Panc1 (cell line): ENCODE data around the gene SYCN. TPM values are rescaled to one million over a fixed set of nuclear protein-coding genes. Genes with fewer than 3 reads are reported as not detected.

Experiments used
- ATAC-seq: fragments of 200-7000 bp; cut with Tn5 transposase; 2 replicates; pipeline ENCODE4 v1.9.1; 2020; ENCODE audit warnings: mild to moderate bottlenecking, moderate library complexity
- BruUV-seq: library from RNA; stranded (reverse); fragments of 400-500 nt; replicated peaks from 2 replicates; lab custom pipeline; 2021; lab: Mats Ljungman, UMichigan
- CTCF ChIA-PET: fragments of 300-600 bp; sonication (Branson Sonifier 250); formaldehyde crosslinking; loops from one replicate; lab custom pipeline; 2022; ENCODE audit warnings: antibody characterized with exemption; lab: Charles Lee
- POLR2A ChIA-PET: fragments of 300-600 bp; sonication (Branson Sonifier 250); formaldehyde crosslinking; loops from one replicate; lab custom pipeline; 2022; ENCODE audit warnings: antibody characterized with exemption; lab: Charles Lee
- DNase-seq: peaks from one replicate; pipeline ENCODE4 v3.0.0-alpha.2; 2010; ENCODE audit warnings: low read depth, low spot score
- H3K27ac ChIP-seq: 2 replicates; pipeline ENCODE4 v1.5.1; 2011; ENCODE audit warnings: mild to moderate bottlenecking, low read length, inconsistent platforms
- H3K27me3 ChIP-seq: fragments of 200-500 bp; sonication (Bioruptor generic); 2 replicates; pipeline ENCODE4 v1.6.0; 2014; ENCODE audit warnings: low read length, inconsistent platforms; ENCODE audit not compliant: control insufficient read depth, insufficient read depth
- H3K36me3 ChIP-seq: fragments of 200-500 bp; sonication (Bioruptor generic); 2 replicates; pipeline ENCODE4 v1.5.1; 2014; ENCODE audit warnings: inconsistent platforms, mild to moderate bottlenecking, low read length, moderate library complexity; ENCODE audit not compliant: control insufficient read depth, insufficient read depth
- H3K4me1 ChIP-seq: 2 replicates; pipeline ENCODE4 v1.5.1; 2011; ENCODE audit warnings: inconsistent platforms, mild to moderate bottlenecking, low read length, moderate library complexity; ENCODE audit not compliant: control insufficient read depth, insufficient read depth
- H3K4me3 ChIP-seq, 2 experiments: 2 replicates each; pipeline ENCODE4 v1.5.1; 2011 to 2012; ENCODE audit warnings: low read depth in 2 of 2, low read length in 2 of 2, mild to moderate bottlenecking in 2 of 2, inconsistent platforms in 1 of 2, moderate library complexity in 1 of 2
- H3K9me3 ChIP-seq: fragments of 200-500 bp; sonication (Bioruptor generic); 2 replicates; pipeline ENCODE4 v1.5.1; 2014; ENCODE audit warnings: low read depth, mild to moderate bottlenecking, inconsistent platforms, low read length, moderate library complexity; ENCODE audit not compliant: control insufficient read depth, insufficient read depth
- CTCF ChIP-seq: fragments of 450-650 bp; IDR thresholded peaks from 2 replicates; pipeline ENCODE4 v1.5.1; 2017; ENCODE audit warnings: mild to moderate bottlenecking
- POLR2AphosphoS5 ChIP-seq: IDR thresholded peaks from 2 replicates; pipeline ENCODE4 v1.6.1; 2012; ENCODE audit warnings: mild to moderate bottlenecking, low read depth, low read length, moderate library complexity
- REST ChIP-seq, 2 experiments: IDR thresholded peaks; 2 replicates each; pipeline ENCODE4 v1.6.1; 2011 to 2012; ENCODE audit warnings: low read depth in 2 of 2, control low read depth in 1 of 2, low read length in 1 of 2, mild to moderate bottlenecking in 1 of 2, moderate library complexity in 1 of 2; ENCODE audit not compliant: insufficient read depth in 1 of 2
- SIN3A ChIP-seq: IDR thresholded peaks from 2 replicates; pipeline ENCODE4 v1.6.1; 2012; ENCODE audit warnings: low read depth, mild to moderate bottlenecking, low read length, moderate library complexity, borderline replicate concordance; ENCODE audit not compliant: insufficient read depth
- TCF7L2 ChIP-seq: IDR thresholded peaks from 2 replicates; pipeline ENCODE4 v1.6.1; 2011; ENCODE audit warnings: mild to moderate bottlenecking, low read depth, low read length, inconsistent platforms
- in situ Hi-C: cut with HindIII; loops from 2 replicates; pipeline ENCODE4 v1.10.0; 2016; ENCODE audit warnings: low sequenced_read_pairs, low pct_unique_long_range_greater_than_20kb
- intact Hi-C: fragments of 100-400 bp; cut with micrococcal nuclease; formaldehyde crosslinking; loops from one replicate; pipeline ENCODE4 v1.10.0; 2022; ENCODE audit not compliant: unreplicated experiment
- total RNA-seq: library from RNA; stranded (reverse); gene quantifications from one replicate; pipeline ENCODE4 v1.2.1, GENCODE V29; 2021; ENCODE audit not compliant: unreplicated experiment

The SYCN gene
- total RNA-seq, 1 experiment from 2014 or later: 0.33 TPM

- DNase-seq: no peak
- peaks cover 57% of the 10 kb centered on the region for H3K4me1 ChIP-seq
- BruUV-seq: no TSS peak
Observed at GRCh38 chr19:39155114-39155700, 48.9 kb downstream of the SYCN start.

GRCh38 chr19:39154629-39155100 lies 49.4 kb downstream of the SYCN start:
- TF ChIP-seq REST (IDR thresholded peaks at IDR 0.05; ENCODE audit: insufficient read depth in 1 of 2, low read depth in 2 of 2, low read length in 1 of 2): no peak
- TF ChIP-seq TCF7L2: no peak
- no peak for TF ChIP-seq POLR2AphosphoS5
- no peak for TF ChIP-seq SIN3A
- no peak for TF ChIP-seq CTCF
- no peaks in the 10 kb centered on the region for H3K9me3 ChIP-seq
- DNase-seq: no peak
- no peak overlapping the region for H3K4me3 ChIP-seq
- H3K4me1 ChIP-seq: peaks cover 52% of the 10 kb centered on the region
- in situ Hi-C loops (no loop called here), intact Hi-C loops (no loop called here)
- POLR2A ChIA-PET: interaction anchor here (0.6 kb wide), 4 partner anchors 37 to 261 kb away, joined by 3 to 14 read pairs (median 8); no protein-coding TSS in a partner anchor
- no peaks in the 10 kb centered on the region for H3K36me3 ChIP-seq
- CTCF ChIA-PET: interaction anchor here (0.5 kb wide), 1 partner anchor 21 kb away, joined by 4 read pairs; no protein-coding TSS in a partner anchor
- 0 out of 2 replicates have a peak overlapping the region, but pooled peaks have one; percentile 5 for H3K27ac ChIP-seq
- BruUV-seq: no TSS peak
- peak; percentile 29 for ATAC-seq
- H3K27me3 ChIP-seq: no peaks in the 10 kb centered on the region

More at GRCh38 chr19:39155114-39155700, 48.9 kb downstream of the SYCN start:
- no peaks in the 10 kb centered on the region for H3K36me3 ChIP-seq
- intact Hi-C loops: no loop called here
- no peak overlapping the region for H3K27ac ChIP-seq
- H3K27me3 ChIP-seq: no peaks in the 10 kb centered on the region
- H3K9me3 ChIP-seq: no peaks in the 10 kb centered on the region
- ATAC-seq: peak; percentile 15
- in situ Hi-C loops: no loop called here
- no peak for TF ChIP-seq CTCF
- TF ChIP-seq POLR2AphosphoS5: no peak; the same call in 1 of the 2 replicates
- no peak for TF ChIP-seq REST (IDR thresholded peaks at IDR 0.05; ENCODE audit: insufficient read depth in 1 of 2, low read depth in 2 of 2, low read length in 1 of 2)
- TF ChIP-seq SIN3A: no peak
- no peak for TF ChIP-seq TCF7L2
- H3K4me3 ChIP-seq: no peak overlapping the region
- POLR2A ChIA-PET: interaction anchor here (0.6 kb wide), 1 partner anchor 29 kb away, joined by 10 read pairs; no protein-coding TSS in a partner anchor
- CTCF ChIA-PET: no interaction called here
